Limb (tissue), 2 donors: ENCODE results near the gene NOXA1.
A peak's percentile ranks its signal among the peaks of the same experiment; 100 is the strongest.

Experiments used
- DNase-seq, 2 donors: peaks; one replicate each; pipeline ENCODE4 v3.0.0-alpha.2; 2016; ENCODE audit errors: extremely low spot score in 2 of 2

NOXA1 gene

DNA sequence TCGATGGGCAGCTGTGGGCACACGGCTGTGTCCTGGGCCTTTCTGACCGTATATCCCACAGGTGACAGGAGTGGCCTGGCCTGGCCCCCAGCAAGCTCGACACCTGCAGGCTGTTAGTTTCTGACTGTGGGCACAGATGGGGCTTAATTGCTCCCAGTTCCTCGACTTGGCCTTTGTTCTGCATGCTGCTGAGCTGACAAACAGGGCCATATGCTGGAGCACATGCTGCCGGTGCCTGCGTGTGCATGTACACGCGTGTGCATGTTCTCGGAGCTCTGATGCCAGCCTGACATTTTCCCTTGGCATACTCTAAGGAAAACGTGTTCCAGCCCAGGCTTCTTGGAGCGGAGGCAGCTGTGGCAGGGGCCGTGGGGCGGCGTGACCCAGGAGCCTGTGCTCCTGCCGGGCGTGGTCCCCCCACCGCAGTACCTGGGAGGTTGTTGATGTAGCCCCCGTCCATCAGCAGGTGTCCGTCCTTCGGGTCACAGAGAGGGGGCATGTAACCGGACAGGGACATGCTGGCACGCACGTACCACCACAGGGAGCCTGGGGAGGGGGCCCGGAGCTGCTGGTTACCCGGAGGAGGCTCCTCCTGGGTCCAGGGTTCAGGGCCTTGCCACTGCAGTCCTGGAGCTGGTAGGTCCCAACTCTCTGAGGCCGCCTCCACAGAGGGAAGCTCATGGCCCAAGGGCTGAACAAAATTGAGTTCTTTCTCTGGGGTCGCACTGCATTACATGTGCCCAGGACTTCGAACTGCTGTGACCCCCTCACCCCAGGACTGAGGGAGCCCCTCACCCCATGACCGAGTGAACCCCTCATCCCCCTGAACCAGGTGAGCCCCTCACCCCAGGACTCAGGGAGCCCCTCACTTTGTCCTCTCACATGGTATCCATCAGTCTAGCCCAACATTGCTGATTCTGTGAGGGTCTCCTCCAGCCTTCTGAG, 40.1 kb downstream of the NOXA1 start:
- DNase-seq, result peak in 1 of 2 donors; percentile 33

DNA sequence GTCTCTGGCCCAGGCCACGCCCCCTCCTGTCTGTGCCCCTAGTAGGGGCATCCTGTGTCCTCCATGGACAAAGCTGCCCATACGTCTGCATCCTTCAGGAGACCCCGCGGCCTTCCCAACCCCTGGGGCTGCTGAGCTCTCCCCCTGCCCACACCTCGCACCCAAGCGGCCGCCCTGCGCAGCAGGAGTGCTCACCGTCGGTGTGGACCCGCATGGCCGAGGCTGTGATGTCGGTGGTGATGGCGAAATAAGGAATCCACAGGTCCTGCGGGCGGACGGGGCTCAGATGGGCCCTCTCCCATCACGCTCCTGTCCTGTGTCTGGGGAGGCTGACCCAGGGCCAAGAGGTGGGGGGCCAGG, 40.7 kb downstream of the NOXA1 start:
- no peak for DNase-seq

DNA sequence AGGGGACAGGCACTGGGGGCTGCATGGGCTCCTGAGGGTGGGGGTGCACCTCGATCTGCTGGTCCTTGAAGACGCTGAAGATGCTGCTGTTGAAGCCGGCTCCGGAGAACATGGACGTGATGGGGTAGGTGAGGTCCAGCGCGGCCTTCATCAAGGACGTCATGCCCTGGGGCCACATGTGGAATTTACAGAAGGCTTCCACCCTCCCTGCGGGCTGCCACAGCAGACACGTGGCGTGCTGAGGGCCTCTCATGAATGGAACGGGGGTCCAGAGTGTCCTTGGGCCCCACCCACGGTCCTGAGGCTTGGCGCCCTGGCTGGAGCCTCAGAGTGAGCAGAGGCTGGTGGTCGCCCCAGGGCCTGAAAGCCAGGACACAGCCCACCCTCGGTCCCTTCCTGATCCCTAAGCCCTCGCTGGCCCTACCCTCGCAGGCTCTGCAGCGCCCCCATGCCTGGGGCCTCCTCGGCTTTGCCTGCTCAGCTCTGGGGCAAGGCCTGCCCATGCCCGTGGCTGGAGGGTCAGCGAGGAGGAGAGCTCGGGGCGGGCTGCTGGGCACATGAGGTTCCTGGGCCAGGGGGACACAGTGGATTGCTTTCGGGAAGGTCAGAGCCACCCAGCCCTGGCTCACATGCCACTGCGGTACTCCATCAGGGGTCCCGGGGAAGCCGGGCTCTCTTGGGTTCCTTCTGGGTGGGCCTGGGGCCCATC, 41.3 kb downstream of the NOXA1 start:
- DNase-seq, result peak in 1 of 2 donors; percentile 25

DNA sequence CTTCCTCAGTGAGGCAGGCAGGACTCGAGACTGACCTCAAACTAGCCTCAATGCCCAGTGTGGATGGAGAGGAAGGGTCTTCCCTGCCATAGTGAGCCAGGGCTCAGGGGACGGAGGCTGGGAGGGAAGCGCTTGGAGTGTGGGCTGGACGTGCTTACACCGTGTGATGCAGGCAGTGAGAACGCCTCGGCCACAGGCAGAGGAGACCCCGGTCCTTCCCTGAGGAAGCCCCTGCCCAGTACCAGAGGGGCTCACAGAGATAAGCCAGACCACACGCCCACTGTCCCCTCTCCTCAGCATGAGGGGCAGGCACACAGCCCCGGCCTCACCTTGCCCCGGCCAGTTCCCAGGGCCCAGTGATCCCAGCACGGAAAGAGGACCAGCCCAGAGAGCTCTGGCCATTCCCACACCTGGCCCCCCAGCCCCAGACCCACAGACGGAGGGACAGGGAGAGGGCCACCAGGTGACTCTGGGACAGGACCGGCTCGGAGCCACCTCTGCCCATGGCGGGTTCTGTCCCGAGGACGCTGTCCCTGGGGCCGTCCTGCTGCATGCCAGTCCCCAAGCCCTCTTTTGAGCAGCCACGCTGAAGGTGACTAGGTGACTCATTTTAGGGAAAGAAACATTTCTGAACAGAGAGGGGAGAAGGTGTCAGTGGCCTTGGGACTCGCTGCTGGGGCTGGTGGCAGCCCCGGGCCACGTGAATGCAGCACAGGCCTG, 42.0 kb downstream of the NOXA1 start:
- peak in 1 of 2 donors; percentile 24 for DNase-seq

DNA sequence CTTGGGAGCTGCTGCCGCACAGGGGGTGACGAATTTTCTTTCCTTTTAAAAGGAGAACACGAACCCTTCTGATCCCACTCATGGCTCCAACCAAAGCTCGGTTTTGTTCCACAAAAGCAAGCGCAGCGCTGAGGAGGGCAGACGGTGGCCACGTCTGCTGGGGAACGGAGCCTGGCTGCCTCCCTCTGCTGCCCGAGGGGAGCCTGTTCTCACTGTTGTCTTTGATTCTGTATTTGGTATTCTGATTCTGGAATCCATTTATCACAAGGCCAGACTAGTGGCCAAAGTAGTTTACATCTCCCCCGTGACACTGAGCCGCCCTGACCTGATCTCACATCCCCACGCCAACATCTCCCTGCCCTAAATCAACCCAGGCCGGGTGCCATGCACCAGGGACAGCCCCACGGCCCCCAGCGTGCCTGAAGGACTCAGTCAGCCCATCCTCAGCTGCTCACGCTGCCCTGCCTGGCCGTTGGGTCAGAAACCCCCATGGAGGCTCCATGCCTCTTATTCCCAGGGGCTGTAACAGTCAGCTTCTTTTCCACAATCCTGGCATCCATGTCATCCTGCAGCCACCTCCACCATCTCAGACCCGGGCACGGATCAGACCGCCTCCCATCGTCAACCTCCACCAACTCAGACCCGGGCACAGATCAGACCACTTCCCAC, 42.7 kb downstream of the NOXA1 start:
- DNase-seq, result no peak

DNA sequence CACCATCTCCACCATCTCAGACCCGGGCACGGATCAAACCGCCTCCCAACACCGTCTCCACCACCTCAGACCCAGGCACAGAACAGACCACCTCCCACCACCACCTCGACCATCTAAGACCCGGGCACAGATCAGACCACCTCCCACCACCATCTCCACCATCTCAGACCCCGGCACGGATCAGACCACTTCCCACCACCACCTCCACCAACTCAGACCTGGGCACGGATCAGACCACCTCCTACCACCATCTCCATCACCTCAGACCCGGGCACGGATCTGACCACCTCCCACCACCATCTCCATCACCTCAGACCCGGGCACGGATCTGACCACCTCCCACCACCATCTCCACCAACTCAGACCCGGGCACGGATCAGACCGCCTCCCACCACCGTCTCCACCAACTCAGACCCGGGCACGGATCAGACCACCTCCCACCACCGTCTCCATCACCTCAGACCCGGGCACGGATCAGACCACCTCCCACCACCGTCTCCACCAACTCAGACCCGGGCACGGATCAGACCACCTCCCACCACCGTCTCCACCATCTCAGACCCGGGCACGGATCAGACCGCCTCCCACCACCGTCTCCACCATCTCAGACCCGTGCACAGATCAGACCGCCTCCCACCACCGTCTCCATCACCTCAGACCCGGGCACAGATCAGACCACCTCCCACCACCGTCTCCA, 43.3 kb downstream of the NOXA1 start:
- DNase-seq, result peak in 1 of 2 donors; percentile 21

DNA sequence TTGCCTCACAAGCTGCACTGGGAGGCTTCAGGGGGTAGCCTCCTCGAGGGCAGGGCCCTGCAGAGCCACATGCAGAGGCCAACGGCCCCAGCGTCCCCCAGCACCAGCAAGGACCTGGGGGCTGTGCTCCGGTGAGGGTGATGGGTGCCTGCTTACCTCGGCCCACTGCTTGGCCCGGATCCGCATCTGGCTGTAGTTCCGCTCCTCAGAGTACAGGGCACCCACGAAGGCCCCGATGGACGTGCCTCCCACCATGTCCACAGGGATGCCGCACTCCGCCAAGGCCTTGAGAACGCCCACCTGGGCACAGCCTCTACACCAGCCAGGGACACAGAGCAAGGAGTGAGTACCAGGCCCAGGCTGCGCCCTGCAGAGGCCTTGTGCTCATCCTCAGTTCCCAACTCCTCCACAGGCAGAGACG, 44.0 kb downstream of the NOXA1 start:
- no peak for DNase-seq

DNA sequence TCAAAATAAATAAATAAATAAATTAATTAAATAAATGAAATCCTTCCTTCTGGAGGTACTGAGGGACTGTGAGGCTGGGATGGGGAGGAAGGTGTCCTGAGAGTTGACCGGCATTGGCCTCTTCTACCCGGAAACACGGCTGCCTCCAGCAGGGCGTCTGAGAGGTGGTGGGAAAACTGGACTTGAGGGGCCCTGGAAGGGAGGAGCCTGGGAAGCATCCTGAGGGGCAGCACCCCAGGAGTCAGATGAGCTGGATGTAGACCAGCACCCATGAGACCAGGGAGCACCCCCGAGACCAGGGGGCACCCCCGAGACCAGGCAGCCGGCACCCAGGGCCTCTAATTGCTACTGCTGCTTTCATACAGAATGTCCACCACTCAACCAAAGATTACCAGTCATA, 44.7 kb downstream of the NOXA1 start:
- no peak for DNase-seq

DNA sequence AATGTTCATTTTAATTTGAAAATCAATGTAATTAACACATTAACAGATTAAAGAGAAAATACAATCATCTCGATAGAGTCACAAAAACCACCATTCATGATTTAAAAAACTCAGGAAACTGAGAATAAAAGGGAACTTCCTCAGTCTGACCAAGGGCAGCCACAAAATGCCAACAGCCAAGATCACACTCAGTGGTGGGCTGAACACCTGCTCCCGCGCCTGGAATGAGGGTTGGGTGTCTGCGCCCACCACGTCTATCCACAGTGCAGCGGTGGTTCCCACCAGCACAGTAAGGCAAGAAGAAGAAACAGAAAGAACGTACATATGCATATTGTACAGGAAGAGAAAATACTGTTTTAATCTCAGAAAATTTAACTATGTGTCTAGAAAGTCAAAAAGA, 47.6 kb downstream of the NOXA1 start:
- no peak for DNase-seq

DNA sequence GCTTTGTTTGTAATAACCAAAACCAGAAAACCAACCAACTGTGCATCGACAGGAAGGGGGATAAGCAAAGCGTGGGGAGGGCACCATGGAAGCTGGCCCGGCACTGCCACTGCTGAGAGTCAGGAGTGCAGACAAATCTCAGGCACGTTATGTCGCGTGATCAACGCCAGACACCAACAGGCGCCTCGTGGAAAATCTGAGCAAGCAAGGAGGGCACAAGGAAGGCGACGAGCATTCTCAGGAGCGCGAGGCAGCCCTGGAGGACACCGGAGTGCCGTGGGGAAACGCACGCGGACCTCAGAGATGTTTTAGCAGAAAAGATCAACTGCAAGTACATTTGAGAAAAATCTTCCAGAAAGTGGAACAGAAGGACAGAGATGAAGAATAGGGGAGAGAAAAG, 51.1 kb downstream of the NOXA1 start:
- DNase-seq, result no peak

DNA sequence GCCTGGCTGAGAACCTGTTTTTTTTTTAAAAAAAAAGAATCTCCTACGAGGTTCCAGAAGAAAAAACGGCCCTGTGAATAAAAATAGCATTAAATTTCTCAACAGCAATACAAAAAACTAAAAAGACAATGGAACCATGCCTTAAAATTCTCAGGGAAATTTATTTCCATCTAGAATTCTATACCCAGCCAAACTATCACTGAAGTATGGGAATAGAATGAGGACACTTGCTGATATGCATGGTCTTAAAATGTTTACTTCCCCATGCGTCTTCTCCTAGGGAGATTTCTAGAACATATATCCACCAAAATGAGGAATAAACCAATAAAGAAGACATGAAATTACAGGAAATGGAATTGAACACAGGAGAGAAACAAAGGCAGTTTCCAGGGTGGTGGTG, 52.5 kb downstream of the NOXA1 start:
- DNase-seq, result no peak

DNA sequence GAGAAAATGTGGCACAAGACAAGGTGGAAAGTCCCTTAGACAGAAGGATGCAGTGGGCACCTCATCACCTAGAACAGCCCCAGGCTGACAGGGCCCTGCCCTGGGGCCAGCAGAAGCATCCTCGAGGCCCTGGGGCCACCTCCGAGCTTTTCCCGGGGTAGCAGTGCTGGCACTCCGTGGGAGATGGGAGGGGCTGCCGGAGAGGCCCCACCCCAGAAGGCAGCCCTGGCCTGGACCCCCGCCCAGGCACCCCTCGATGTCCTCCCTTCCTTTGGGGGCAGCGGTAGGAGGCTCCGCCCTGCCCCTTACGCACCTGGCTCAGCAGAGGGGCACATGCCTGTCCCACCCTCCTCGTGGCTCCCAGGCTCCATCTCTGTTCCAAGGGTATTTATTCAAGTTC, 53.7 kb downstream of the NOXA1 start:
- DNase-seq, result peak in 1 of 2 donors; percentile 21

DNA sequence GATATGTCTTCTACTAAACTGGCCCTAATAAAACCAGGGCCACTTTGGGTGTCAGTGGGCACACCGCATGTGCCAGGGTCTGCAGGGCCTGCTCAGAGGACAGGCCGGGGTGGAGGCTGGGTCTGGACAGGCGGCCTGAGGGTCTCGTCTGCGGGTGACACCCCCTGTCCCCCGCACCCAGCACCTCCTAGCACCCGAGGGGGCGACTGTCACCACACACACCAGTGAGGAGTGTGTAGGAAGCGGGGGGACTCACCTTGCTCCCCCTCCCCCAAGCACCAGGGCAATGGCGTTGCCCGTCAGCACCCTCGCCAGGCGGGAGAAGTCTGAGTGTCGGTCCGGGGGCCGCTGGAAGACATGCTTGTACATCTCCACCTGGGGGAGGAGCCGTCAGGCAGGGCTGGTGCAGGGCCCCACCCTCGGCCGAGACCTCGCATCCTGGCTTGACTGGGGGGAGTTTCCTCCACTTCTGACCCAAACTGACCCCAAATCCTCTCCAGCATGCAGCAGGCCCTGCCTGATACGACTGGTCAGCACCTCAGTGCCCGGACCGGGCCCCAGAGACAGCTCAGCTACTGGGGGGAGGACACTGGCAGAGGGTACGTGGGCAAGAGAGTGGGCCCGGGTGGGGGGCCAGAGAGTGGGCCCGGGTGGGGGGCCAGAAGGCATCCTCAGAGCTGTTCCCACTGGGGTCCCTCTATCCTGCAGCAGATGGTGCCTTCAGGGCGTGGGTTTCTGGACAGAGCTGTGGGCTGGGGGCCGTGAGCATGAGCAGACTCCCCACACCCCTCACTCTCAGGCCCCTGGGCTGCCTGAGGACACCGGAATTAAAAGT, 54.8 kb downstream of the NOXA1 start:
- DNase-seq, result peak in 1 of 2 donors; percentile 25

DNA sequence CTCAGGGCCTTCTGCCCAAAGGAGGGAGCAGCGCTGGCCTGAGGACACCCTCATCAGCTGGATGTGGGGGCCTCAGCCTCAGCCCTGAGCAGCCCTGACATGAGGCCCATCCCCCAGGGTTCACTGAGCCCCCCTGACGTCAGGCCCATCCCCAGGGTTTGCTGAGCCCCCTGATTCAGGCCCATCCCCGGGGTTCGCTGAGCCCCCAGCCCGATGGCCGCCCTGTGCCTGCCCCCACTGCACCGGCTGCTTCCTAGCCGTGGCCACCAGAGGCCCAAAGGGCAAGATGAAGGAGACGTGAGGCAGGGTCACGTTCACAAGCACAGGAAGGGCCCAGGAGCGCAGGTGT, 55.4 kb downstream of the NOXA1 start:
- no peak for DNase-seq

DNA sequence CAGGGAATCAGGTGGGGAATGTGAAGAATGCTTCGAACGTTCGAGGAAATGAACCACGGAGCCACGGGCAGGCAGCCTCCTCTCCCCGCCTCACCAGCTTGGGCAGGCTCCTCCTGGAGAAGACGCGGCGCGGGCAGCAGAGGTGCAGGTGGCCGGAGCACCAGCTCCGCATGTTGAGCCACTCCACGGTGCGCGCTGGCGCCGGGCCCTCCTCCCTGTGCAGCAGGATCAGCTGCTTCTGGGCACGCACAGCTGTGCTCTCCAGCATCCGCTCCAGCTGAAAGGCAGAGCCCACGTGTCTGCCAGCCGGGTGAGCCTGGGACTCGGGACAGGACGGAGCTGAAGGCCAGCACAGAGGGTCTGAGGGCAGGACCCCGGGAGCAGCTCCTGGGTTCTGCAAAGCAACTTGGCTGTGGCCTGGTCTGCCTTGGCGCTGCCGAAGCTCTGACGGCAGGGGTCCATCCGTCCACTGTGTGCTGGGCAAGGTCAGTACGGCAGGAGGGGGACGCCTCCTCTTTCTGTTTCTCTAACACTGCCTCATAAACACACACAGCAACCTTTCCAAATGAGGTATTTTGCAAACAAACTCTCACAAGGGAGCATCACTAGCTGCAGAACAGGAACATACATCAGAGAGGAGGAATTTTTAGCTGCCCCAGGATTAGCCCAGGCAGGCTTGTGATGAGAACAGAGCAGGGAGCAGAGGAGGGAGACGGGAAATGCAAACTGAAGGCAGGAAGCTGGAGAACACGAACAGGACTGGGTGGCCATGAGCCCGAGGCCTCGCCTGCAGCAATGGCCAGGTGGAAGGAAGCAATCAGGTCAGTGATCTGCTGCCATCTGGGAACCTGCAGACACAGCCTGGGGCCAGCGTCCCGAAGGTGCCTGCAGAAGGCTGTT, 56.0 kb downstream of the NOXA1 start:
- DNase-seq, result peak; percentile 50 to 61

DNA sequence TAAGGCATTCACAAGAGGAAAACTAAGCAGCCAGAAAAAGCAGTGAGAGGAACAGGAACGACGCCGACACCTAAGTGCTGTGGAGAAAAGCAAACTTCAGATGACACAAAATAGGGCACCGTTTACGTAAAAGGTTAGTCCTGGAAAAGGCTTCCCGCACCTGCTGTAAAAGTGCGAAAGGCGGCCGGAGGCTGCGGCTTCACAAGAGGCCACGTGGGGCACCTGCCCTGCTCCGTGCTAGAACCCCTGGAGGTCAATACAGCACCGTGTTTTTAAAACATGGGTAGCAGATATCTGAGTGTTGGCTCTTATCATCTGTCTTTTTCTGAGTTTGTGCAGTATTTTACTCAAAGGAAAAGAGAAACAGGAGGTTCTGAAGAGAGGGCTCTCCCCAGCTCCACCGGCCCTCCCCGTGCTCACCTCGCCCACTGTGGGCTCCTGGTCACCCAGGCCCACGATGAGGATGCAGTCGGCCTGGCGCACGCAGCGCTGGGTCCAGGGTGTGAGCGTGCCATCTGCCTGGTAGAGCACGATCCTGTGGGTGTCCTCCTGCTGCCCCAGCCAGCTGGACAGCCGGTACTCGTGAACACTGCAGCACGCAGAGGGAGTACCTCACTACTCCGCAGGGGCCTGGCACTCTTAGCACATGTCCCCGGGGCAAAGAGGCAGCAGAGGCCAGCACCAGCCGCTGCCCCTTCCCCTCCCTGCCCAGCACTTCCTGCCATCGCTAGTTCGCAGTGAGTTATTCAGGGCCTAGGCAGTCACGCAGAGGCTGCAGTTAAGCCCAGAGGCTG, 56.9 kb downstream of the NOXA1 start:
- no peak for DNase-seq

DNA sequence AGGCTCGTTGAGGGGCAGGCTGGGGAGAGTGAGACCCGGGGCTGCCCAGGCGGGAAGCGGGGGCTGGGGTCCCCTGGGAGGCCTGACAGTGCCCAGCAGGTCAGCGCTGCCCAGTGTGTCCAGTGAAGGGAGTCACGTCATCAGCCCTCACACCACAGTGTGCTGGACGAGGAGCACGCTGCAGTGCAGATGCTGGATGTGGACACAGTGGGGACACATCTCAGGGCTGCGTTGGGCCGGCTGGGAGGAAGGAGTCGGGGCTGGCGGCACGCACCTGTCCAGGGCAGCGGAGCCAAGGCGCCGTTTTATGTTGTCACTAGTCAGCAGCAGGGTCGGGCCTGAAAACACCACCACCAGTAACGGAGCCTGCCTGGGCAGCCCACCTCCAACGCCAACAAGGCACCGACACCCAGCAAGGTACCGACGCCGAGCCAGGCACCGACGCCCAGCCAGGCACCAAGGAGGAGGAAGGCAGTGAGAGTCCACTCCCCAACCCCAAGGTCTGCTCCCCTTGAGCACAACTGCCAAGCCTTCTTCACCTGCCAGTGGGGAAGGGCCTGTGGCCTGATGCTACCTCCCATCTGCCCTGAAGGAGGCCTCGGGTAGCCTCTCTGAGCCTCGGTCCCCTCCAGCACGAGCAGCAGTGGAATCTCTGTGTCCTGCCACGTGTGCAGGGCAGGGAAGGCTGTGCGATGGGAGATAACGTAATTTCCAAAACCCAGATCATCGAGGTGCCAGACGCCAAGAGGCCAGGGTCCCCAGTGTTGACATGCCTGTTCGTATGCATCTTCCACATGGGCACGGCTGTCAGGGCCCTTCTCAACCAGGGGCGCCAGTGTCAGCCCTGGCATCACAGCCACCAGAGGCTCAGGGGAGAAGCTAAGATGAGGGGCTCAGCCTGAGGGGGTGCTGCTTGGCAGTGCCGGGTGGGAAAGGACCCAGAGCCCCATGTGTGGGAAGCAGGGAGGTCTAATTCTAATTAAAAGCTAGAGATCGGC, 57.8 kb downstream of the NOXA1 start:
- DNase-seq, result no peak
